Measurements from ENCODE around the gene CERS3.
"Not testable (repeated sequence)": the region's sequence is repeated elsewhere in the genome, so short reads cannot be mapped to it uniquely, and the experiment has no call there.

Gene CERS3

DNA sequence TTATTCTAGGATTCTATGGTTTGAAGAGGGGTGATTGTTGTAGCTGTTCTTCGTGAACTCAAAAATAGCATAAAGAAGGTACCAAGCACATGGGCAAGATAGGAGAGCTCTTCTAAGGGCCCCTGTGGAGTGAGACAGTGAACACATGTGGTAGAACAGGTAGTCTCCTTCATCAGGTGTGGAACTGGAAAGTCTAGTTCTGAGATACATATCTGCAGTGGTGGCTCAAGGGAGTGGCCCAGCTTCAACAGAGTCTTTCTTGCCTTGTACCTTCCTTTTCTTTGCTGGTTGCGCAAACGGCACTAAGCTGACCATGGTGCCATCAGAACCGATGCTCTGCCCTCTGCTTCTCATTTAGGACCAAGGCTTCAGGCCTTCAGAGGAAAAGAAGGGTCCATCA lies 65.2 kb downstream of the CERS3 start:
- no peak for DNase-seq

DNA sequence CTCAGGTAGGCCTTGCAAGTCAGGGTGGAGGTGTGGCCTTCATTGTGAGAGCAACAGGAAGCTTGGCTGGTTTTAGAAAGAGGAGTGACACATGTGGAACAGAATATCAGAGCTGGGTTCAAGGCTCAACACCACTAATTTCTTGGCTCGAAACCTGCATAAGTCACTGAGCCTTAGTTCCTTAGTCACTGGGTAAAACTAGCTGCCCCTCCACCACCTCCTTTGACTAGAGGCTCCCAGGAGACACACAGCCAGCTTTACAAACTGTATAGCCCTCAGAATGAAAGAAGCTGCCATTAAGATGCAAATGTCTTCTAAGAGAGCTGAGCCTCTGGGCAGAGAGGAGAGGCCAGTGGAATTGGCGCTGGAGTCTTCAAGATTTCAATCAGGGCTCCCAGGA lies 67.7 kb downstream of the CERS3 start:
- DNase-seq, result no peak

DNA sequence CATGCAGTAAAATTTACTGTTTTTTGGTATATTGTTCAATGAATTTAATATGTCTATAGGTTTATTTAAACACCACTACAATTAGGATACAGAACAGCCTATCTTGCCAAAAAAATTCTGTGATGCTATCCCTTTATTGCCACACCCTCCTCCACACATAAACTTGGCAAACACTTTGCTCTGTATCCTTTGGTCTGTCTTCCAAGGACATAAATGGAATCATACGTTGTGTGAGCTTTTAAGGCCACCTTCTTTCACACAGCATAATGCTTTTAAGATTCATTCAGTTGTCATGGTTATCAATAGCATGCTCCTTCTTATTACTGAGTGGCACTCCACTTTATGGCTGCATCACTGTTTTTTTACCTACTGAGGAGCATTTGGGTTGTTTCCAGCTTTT lies 71.5 kb downstream of the CERS3 start:
- no peak for DNase-seq

DNA sequence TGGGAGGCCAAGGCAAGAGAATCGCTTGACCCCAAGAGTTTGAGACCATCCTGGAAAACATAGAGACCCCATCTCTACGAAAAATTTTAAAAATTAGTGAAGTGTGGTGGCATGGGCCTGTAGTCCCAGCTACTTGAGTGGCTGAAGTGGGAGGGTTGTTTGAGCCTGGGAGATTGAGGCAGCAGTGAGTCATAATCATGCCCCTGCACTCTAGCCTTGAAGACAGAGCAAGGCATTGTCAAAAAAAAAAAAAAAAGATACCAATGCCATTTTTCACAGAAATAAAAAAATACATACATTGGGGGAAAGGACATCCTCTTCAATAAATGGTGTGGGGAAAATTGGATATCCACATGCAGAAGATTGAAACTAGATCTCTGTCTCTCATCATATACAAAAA lies 74.6 kb downstream of the CERS3 start:
- no peak for DNase-seq

DNA sequence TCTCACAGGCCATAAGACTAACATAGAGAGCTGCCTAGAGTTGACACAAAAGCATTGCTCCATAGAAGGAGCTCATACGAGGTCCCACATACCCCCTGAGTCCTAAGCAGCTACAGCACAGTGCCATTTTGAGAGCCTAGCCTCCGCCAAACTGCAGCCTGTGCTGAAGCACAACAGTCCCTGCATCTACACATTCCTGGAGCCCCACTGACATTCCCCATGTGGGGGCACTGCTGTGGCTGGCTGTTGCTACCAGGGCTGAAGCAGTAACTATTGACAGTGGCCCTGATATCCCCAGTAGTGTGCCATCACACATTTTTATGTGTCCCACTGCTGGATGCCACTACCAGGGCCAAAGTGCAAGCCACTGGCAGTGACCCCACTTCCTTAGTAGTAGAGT lies 80.3 kb downstream of the CERS3 start:
- DNase-seq, result no peak

DNA sequence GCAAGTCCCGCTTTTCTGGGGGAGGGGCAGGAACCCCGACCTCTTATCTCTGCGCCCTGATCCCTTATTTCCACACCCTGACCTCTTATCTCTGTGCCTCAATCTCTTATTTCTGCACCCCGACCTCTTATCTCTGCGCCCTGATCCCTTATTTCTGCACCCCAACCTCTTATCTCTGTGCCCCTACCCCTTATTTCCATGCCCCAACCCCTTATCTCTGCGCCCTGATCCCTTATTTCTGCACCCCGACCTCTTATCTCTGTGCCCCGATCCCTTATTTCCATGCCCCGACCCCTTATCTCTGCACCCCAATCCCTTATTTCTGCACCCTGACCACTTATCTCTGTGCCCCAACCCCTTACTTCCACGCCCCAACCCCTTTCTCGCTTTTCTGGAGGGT lies 87.7 kb downstream of the CERS3 start:
- DNase-seq, result not testable (repeated sequence)

DNA sequence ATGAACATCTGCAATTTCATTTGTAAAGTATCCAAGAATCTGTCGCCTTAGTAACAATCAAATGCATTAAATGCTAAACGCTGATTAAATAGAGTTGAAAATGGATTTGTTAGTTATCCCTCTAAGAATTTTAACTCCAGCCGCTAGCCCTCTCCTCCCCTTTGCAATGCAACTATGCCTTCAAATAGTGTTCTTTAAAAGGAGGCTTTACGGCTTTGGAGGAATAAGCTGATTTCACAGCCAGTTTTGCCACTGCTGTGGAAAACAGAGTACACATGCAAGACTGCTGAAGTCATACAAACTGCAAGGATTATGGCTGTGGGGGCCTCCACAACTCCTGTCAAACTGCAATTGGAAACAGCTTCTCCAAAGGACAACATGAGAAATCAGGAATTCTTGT lies 89.2 kb downstream of the CERS3 start:
- DNase-seq, result no peak

DNA sequence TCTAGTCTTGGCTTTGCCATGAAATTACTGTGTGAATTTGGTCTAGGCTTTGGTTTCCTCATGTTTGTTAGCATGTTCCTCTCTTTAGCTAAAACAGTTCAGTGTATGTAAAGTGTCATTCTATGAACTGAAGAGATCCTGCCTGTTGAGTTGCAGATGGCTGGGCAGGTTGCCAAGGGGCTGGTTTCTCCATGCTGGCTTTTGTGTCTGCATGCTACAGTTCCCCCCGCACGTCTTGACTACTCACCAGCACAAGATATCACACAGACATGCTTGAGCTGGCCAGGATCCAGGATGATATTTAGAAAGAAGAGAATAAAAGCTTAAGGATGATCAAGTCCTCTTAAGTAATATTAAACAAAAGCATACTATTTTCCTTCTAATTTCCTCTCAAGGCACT lies 90.2 kb downstream of the CERS3 start:
- peak; percentile 27 for DNase-seq

DNA sequence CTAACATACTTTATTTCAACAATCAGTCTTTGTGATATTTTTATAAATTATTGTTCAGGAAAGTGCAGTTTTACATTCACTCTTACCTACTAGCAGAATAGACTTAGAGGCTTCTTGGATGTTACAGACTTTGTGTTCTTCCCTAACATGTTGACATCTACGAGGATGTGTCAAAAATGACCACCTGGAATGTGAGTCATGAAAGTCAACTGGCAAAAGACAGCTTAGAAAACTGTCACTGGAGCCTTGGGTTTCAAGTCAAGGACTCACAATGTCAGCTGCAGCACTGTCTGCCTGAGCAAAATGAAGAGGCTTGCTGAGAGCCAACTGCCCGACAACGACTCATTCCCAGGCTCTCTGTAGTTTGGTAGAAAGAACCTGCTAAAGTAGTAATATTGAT lies 91.5 kb downstream of the CERS3 start:
- no peak for DNase-seq

DNA sequence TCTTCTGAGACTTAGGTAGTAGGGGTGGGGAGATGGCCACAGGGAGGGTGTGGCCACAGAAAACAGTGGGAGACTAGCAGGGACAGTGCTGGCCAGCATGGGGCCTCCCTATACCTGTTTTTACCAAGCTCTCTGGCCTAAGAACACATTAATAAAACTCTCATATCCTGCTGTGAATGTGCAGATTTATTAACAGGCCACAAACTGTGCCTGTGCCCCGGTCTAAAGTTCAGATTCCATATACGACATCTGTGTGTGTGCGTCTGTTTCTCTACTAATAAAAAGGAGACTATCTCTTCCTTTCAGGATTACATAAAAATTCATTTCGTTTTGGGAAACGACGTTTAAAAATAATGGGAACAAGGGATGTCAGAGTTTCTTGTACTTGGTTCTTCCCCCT lies 94.2 kb downstream of the CERS3 start:
- no peak for DNase-seq

DNA sequence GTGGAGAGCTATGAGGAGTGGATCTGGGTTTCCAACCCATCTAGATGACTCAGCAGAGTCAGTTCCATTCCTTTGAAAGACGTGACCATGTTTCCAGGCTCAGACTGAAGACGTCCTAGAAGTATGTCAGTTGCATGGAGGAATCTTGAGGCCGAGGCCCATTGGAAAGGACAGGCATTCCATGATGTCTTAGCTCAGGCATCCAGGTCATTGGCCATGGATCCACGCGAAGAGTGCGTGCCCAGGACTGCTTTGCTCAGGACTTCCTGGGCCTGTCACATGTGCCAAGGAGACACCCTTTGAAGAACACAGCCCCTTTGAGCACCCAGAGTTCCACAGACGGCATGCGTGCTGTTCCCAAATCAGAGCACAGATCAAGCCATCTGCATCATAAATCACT lies 94.7 kb downstream of the CERS3 start:
- no peak for DNase-seq

DNA sequence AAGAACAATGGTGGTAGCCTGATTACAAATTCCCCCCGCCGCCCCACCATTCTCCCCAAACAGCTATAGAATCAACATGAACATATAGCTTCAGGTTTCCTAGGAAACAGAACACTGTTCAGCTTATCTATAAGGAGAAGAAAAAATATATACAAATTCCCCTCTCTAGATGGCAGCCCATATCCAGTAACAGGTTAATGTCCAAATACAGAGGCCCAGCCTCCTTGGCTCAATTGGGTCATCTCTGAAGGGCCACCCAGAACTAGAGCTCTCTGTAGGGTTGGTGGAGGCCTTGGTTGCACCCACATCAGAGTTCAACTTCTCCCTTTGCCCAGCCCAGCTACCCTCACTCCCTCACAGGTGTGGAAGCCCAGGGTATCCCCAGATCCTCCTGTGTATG lies 95.4 kb downstream of the CERS3 start:
- no peak for DNase-seq

DNA sequence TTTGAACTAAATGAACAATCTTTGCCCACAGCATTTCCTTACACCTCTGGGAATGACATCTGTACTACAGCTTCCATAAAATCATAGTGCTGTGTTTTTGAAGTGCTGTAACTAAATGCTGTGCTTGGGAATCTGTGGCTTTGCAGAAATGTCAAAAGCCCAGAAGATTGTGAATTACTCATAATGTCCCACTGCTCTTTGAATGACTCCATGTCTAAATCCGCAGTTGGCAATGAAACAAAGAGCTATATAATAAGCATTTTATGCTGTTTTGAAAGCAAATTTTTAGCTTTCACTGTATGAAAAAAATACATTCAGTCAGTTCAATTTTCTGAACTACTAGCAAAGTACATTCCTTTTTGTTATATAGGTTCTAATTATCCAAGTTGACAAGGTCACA lies 98.3 kb downstream of the CERS3 start:
- no peak for DNase-seq

DNA sequence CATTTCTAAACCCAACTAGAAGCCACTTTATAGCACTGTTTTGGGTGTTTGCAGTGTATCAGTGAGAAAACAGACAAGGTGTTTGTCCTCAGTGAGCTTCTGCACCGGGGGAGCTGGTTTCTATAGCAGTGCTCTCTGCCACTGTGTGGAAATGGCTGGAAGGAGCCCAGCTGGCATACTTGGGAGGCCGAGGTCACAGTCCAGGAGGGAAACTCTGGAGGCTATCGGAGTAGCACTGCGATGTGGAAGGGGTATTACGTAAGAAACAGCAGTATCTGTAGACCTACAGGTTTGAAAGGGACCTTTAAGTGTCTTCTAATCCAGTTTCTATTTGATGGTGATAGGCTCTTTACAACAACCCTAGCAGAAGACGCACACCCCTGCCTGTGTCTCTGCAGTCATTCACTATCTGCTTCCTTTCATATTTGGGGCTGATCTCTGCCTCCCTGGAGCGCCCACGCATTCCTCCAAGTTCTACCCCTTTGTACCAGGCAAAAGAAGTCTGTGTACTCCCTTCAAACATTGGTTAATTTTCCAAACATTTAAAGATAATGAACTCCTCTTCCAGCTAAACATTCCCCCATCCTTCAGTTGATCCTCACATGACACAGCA lies 99.5 kb downstream of the CERS3 start:
- no peak for DNase-seq

DNA sequence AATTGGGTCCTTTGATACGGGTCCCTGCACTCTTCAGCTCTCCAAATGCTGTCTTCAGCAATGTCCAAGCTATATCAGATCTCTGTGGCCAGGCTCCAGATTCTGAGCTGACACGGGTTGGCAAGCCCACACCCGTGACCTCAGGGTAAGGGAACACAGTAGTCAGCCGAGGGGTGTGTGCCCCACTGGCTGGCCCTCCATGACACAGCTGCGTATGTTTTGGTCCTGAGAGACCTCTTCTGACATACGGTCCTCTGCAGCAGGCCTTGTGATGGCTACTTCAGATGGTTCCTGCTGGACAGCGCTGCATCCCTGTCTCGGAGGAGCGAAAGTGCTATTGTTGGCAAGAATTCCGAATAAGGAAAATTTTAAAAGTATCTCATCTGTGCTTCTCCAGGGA lies 101.8 kb downstream of the CERS3 start:
- no peak for DNase-seq

DNA sequence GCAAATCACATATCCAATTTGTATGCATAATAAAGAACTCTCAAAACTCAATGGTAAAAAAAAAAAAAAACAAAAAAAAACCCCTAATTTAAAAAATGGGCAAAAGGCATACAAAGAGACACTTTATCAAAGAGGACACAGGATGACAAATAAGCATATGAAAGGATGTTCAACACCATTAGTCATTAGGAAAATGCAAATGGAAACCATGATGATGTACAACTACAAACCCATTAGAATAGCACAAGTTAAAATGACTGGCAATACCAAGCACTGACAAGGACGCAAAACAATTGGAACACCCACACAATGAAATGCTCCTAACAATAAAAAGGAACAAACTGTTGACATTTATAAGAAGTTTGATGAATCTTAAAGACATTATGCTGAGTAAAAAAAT lies 123.6 kb downstream of the CERS3 start:
- DNase-seq, result no peak

DNA sequence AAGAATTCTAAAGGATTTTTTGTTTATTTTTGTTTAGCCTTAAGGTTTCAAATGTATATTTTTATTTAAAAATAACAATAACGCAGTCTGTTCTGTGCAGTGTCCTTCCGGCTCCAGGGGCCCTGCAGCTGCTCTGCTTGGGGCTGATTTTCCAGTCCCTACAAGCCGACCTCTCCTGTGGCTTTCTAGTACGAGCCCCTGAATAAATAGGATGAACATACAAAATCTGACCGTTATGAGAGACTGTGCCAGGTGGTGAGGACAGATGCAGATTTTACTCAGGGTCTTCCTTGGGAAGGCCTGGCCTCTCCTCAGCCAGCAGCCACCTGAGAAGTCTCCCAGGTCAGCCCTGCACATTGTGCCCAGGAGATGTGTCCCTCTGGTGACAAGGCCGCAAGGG lies 127.8 kb downstream of the CERS3 start:
- no peak for DNase-seq

DNA sequence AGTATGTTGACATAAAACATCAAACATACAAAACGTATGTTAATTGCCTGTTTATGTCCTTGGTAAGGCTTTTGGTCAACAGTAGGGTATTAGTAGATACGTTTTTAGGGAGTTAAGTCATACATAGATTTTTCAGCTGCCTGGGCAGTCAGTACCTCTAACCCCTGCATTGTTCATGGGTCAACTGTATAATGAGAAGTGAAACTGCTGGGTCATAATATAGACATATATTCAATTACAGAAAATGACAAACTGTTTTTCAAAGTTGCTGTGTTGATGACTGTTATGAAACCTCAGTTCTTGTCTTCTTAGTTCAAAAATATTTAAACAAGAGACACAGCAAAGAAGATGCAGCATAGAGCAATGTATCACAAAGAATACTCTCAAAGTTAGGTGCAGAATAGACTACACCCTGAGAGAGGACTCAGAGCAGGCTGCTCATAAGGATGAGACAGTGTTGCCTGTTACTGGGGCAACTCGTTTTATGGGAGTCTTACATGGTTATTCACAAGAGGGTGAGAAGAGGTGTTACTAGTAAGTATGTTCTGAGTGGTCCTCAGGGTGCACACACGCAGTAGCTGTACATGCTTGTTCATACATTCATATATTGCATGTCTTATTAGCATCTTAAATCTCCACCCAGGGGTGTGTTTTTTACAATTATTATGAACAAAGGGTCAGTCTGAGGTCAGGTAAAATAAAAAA lies 133.9 kb downstream of the CERS3 start:
- DNase-seq, result no peak

DNA sequence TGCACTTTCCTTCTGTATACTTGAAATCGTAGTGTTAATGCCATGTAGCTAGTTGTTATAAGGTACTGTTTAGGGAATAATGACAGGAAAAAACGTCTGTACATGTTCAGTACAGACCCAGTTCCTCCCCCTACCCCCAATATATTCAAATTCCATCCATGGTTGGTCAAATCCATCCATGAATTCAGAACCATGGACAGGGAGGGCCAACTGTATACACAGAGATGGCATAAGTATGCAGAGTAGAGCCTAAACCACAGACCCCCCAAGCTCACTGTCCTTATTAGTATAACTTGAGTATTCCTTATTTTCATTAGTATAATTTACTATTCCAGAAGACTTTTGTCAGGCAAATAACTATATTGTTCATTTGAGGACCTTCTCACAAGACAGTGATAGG lies 135.7 kb downstream of the CERS3 start:
- no peak for DNase-seq

DNA sequence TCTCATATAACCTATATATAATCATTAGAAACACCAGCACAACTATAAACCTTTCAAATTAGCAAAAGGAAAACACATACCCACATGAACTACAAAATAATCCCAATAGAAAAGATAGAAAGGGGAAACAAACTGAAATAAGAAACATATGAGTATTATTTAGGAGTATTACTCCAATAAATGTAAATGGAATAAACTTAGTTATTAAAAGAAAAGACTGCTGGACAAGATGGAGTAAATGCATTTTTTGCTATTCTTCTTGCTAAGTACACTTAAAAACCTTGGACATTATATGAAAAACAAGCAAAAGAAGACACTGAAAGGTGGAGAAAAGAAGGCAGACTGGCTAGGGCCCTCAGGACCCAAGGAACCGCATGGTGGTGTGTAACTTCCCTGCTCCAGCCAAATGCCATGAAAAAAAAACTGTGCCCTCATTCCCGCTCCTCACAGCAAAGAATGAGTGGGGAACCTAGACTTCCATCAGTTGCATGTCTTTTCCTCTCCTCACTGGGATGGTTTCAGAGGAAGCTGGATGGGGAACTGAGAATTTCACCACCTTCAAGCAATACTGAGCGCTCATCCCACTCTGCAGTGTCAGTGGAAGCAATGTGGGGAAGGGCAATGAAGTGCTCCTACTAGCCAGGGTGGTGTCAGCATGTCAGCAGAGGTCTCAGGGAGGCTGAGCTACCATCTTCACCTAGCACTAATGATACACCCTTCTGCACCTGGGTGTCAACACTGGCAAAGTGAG lies 143.3 kb downstream of the CERS3 start:
- DNase-seq, result no peak

DNA sequence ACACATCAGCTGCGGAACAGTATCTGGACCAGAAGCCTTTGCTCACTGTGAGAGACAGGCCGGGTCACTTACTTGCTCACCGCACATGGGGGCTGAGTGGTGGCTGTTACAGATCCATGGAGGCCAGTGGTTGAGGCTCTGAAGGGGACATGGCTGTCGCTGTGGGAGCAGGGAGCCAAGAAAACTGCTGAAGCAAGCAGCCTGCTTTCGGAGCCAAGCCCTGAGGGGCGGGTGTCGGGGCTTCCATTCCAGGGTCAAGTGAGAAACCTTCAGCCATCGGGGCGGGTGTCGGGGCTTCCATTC lies 144.7 kb downstream of the CERS3 start:
- no peak for DNase-seq

DNA sequence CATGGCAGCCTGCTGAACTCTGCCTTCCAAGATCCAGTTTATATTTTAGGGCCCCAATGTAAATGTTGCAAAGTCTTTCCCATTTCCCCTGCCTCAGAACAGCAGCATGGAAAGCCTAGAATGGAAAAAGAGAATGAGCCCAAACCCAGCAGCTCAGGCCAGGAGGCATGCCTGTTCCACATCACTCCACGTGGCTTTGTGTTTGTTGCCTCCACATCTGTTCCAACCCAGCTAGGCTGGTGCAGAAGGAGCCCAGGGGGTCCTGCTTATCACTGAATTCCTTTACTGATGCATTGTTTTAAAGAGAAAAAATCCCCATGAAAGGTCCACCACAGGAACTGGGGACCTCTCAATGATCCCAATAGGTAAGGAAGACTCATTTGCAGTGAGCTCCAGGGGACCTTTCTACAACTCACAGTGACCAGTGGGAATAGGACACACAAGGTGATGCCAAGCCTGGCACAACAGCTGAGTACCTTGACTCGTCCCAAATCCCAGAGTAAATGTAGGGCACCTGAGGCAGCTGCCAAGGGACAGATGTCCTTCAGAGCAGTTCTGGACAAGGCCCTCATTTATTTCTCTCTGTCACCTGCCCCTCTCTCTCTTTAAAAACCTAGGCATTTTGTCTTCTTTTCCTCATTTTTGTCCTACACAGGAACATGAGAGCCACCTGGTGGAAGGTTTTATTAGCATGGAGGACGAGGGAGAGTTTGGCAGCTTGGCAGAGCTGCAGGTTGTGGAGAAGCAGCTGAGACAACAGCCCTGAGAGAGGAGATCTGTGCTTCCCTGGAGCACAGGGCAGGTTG lies 145.2 kb downstream of the CERS3 start:
- no peak for DNase-seq

DNA sequence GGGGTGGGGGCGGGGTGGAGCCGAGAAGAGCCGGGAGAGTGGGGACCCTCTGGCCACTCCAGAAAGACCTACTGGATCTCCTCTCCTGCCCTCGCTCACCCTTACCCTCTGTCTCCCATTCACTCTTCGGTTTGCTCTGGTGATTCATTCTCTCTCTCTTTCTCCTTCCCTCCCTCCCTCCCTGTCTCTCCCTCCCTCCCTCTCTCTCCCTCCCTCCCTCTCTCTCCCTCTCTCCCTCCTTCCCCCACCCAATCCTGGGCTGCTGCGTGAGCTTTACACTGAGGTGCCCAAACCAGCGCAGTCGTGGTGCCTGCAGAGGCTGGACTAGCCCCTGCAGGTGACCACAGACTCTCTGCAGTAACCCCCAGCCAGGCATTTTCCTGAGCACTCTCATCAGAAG lies 154.8 kb downstream of the CERS3 start:
- no peak for DNase-seq

All from DMS79 treated with DMSO at 0.1 percent for 48 hours (cell line).